ENCODE measurements around the gene PARP2. TPM values are rescaled to one million over a fixed set of nuclear protein-coding genes. Genes with fewer than 3 reads are reported as not detected.
A peak's percentile ranks its signal among the peaks of the same experiment; 100 is the strongest.

PARP2 gene, protein sequence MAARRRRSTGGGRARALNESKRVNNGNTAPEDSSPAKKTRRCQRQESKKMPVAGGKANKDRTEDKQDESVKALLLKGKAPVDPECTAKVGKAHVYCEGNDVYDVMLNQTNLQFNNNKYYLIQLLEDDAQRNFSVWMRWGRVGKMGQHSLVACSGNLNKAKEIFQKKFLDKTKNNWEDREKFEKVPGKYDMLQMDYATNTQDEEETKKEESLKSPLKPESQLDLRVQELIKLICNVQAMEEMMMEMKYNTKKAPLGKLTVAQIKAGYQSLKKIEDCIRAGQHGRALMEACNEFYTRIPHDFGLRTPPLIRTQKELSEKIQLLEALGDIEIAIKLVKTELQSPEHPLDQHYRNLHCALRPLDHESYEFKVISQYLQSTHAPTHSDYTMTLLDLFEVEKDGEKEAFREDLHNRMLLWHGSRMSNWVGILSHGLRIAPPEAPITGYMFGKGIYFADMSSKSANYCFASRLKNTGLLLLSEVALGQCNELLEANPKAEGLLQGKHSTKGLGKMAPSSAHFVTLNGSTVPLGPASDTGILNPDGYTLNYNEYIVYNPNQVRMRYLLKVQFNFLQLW
- 67.8 and 67.9 TPM in 2 replicates for total RNA-seq (2021)
- percentile 85 among the genes with signal in this experiment for Bru-seq, nascent RNA
- BruChase-seq, experiment 1, labeled RNA remaining after a 2-hour chase = percentile 77 among the genes with signal in this experiment
- BruChase-seq, experiment 2, labeled RNA remaining after a 6-hour chase = percentile 85 among the genes with signal in this experiment
- long read RNA-seq, transcript PARP2-202 (16 exons, 1,881 nt) = major isoform, 103 of 136 reads
- long read RNA-seq, partial matches to known transcripts = 13 of 136 reads
- long read RNA-seq, other reads (novel, unspliced or antisense) = 19 of 136 reads

DNA sequence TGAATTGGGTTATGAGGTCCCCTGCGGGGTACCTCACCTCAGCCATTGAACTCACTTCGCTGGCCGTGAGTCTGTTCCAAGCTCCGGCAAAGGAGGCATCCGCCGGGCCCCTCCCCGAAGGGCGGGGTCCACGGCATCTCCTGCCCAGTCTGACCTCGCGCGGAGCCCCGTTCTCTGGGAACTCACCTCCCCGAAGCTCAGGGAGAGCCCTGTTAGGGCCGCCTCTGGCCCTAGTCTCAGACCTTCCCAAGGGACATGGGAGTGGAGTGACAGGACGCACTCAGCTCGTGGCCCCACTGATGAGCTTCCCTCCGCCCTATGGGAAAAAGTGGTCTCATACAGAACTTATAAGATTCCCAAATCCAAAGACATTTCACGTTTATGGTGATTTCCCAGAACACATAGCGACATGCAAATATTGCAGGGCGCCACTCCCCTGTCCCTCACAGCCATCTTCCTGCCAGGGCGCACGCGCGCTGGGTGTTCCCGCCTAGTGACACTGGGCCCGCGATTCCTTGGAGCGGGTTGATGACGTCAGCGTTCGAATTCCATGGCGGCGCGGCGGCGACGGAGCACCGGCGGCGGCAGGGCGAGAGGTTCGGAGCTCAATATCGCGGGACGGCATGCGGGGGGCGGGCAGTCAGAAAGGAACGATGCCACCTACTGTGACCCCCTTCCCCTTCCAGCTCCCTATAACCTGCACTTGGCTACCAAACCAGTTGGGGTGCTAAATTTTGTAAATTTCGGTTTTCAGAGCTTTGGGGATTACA, at the start of gene PARP2:
Gene PARP2, plus strand, starts transcription at position 544 of the 770 bp plus-strand sequence. Its CDS starts 7 bp downstream, at position 551.
- ChIA-PET CTCF (interaction anchor here (0.7 to 1.7 kb wide), 3 partner anchors 15 to 338 kb away, joined by 6 to 14 read pairs (median 11); no protein-coding TSS in a partner anchor), POLR2A (ENCODE audit: low non-redundant PET) (interaction anchor here (0.6 to 0.7 kb wide), 2 partner anchors 20 to 68 kb away, joined by 5 to 15 read pairs; no protein-coding TSS in a partner anchor)
- Histone ChIP-seq H3K9me3 (ENCODE audit: low read depth, low read length, poor library complexity, severe bottlenecking) (no peaks in the 10 kb centered on the region), H3K27me3 (replicated peaks; ENCODE audit: insufficient read depth, low read depth, low read length, poor library complexity) (no peaks in the 10 kb centered on the region), H3K4me1 (ENCODE audit: insufficient read depth, low read length, poor library complexity, severe bottlenecking) (peaks cover 4% of the 10 kb centered on the region), H3K4me3 (ENCODE audit: low read depth, low read length, poor library complexity, severe bottlenecking) (peak within 1 kb of the TSS; percentile 73), H3K27ac (ENCODE audit: low read depth, low read length, poor library complexity, severe bottlenecking) (peak within 1 kb of the TSS; percentile 91), H3K36me3 (ENCODE audit: insufficient read depth, low read length, poor library complexity, severe bottlenecking) (peaks cover 31% of the 10 kb centered on the region)
- no peak for TF ChIP-seq EZH2 (IDR thresholded peaks at IDR 0.05; ENCODE audit: borderline replicate concordance, low read depth, low read length, poor library complexity, severe bottlenecking)
- TF ChIP-seq, protein P1, sequence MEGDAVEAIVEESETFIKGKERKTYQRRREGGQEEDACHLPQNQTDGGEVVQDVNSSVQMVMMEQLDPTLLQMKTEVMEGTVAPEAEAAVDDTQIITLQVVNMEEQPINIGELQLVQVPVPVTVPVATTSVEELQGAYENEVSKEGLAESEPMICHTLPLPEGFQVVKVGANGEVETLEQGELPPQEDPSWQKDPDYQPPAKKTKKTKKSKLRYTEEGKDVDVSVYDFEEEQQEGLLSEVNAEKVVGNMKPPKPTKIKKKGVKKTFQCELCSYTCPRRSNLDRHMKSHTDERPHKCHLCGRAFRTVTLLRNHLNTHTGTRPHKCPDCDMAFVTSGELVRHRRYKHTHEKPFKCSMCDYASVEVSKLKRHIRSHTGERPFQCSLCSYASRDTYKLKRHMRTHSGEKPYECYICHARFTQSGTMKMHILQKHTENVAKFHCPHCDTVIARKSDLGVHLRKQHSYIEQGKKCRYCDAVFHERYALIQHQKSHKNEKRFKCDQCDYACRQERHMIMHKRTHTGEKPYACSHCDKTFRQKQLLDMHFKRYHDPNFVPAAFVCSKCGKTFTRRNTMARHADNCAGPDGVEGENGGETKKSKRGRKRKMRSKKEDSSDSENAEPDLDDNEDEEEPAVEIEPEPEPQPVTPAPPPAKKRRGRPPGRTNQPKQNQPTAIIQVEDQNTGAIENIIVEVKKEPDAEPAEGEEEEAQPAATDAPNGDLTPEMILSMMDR (conservative IDR thresholded peaks at IDR 0.05; ENCODE audit: low read depth, low read length) = no peak
- BruUV-seq (replicated peaks) = no TSS peak
- peak; percentile 100 for DNase-seq (ENCODE audit: low spot score)
- intact Hi-C loops (cut with micrococcal nuclease; ENCODE audit: unreplicated experiment) = loop anchor here (1.0 to 2.0 kb wide), 4 partner anchors 112 to 340 kb away; partner anchors contain the start of gene APEX1

DNA sequence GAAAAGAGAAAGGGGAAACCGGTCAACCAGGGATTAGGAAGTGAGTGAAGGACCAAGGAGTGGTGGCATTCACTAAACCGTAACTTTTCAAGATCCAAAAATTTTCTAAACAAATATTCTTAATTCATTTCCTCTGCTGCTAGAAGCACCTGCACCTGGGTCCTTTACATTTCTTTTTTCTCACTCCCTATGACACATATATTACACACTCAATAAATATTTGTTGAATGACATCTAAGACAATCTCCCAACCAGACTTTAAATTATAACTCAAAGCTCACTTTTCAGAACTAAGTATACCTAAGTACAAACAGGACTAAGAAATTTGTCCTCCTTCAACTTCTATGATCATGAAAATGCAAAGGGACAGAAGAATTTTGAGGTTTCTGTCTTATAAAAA, 48.8 kb upstream of the PARP2 start:
- Histone ChIP-seq H3K4me1 (ENCODE audit: insufficient read depth, low read length, poor library complexity, severe bottlenecking) (no peaks in the 10 kb centered on the region), H3K9me3 (ENCODE audit: low read depth, low read length, poor library complexity, severe bottlenecking) (no peaks in the 10 kb centered on the region), H3K27me3 (replicated peaks; ENCODE audit: insufficient read depth, low read depth, low read length, poor library complexity) (no peaks in the 10 kb centered on the region), H3K4me3 (ENCODE audit: low read depth, low read length, poor library complexity, severe bottlenecking) (no peak overlapping the region), H3K27ac (ENCODE audit: low read depth, low read length, poor library complexity, severe bottlenecking) (no peak overlapping the region), H3K36me3 (ENCODE audit: insufficient read depth, low read length, poor library complexity, severe bottlenecking) (peaks cover 55% of the 10 kb centered on the region)
- TF ChIP-seq EZH2 (IDR thresholded peaks at IDR 0.05; ENCODE audit: borderline replicate concordance, low read depth, low read length, poor library complexity, severe bottlenecking) = no peak
- TF ChIP-seq, protein P1 (conservative IDR thresholded peaks at IDR 0.05; ENCODE audit: low read depth, low read length) = no peak
- no peak for DNase-seq (ENCODE audit: low spot score)
- ChIA-PET CTCF (no interaction called here), POLR2A (ENCODE audit: low non-redundant PET) (no interaction called here)
- BruUV-seq (replicated peaks) = no TSS peak
- intact Hi-C loops (cut with micrococcal nuclease; ENCODE audit: unreplicated experiment) = no loop called here

DNA sequence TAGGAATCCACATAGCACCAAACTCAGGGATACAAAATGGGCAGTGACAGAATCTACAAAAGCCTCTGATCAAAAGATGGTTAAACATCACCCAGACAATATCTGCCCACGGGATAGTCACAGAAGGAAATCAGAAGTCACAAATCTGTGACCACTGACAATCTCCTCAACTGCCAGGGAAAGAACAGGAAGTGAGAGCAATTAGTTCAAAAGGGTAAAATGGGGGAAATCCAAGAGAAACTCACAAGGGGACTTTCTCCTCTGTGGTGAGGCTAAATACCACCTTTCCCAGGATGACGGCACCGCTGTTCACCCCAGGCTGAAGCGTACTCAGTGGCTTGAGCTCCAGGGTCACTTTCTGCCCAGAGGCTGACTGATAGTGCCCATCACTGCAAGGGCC, 48.4 kb upstream of the PARP2 start:
- ChIA-PET POLR2A (ENCODE audit: low non-redundant PET) (no interaction called here), CTCF (no interaction called here)
- intact Hi-C loops (cut with micrococcal nuclease; ENCODE audit: unreplicated experiment) = no loop called here
- no peak for DNase-seq (ENCODE audit: low spot score)
- Histone ChIP-seq H3K4me1 (ENCODE audit: insufficient read depth, low read length, poor library complexity, severe bottlenecking) (no peaks in the 10 kb centered on the region), H3K27ac (ENCODE audit: low read depth, low read length, poor library complexity, severe bottlenecking) (no peak overlapping the region), H3K27me3 (replicated peaks; ENCODE audit: insufficient read depth, low read depth, low read length, poor library complexity) (no peaks in the 10 kb centered on the region), H3K36me3 (ENCODE audit: insufficient read depth, low read length, poor library complexity, severe bottlenecking) (peaks cover 55% of the 10 kb centered on the region), H3K4me3 (ENCODE audit: low read depth, low read length, poor library complexity, severe bottlenecking) (no peak overlapping the region), H3K9me3 (ENCODE audit: low read depth, low read length, poor library complexity, severe bottlenecking) (no peaks in the 10 kb centered on the region)
- no TSS peak for BruUV-seq (replicated peaks)
- TF ChIP-seq, protein P1 (conservative IDR thresholded peaks at IDR 0.05; ENCODE audit: low read depth, low read length) = no peak
- no peak for TF ChIP-seq EZH2 (IDR thresholded peaks at IDR 0.05; ENCODE audit: borderline replicate concordance, low read depth, low read length, poor library complexity, severe bottlenecking)
